SK-N-SH (cell line): ENCODE results near the gene KDELR1. TPM values are rescaled to one million over a fixed set of nuclear protein-coding genes. Genes with fewer than 3 reads are reported as not detected.

Experiments
- CTCF ChIA-PET: fragments of 300-600, 350-600 bp; formaldehyde crosslinking; extraction: SDS; loops from one replicate; lab custom pipeline; 2021; lab: Yijun Ruan, JAX
- POLR2A ChIA-PET: fragments of 350-600 bp; sonication (Branson Sonifier 250); formaldehyde crosslinking; extraction: SDS; loops from one replicate; lab custom pipeline; 2020; ENCODE audit warnings: antibody characterized with exemption, inconsistent platforms; lab: Yijun Ruan, JAX
- DNase-seq: peaks from one replicate; pipeline ENCODE4 v3.0.0; 2012
- H2AFZ ChIP-seq: fragments of 200-600 bp; sonication (generic); 2 replicates; pipeline ENCODE4 v1.8.1; 2016; ENCODE audit warnings: antibody characterized with exemption, mild to moderate bottlenecking, low read depth
- H3F3A ChIP-seq: fragments of 200-600 bp; sonication (generic); replicated peaks from 2 replicates; pipeline ENCODE3; 2016; ENCODE audit warnings: antibody characterized with exemption, mild to moderate bottlenecking; ENCODE audit not compliant: insufficient read depth
- H3K27ac ChIP-seq, 2 experiments: fragments of 200-500 bp in 1 of 2; fragments of 200-600 bp in 1 of 2; sonication (Bioruptor generic) in 1 of 2; sonication (generic), shearing (Covaris generic) in 1 of 2; 2 replicates each; pipeline versions ENCODE4 v1.5.1 to v1.6.1; 2014 to 2016; ENCODE audit warnings: low read depth in 2 of 2, inconsistent platforms in 1 of 2, low read length in 1 of 2, mild to moderate bottlenecking in 1 of 2, mixed read lengths in 1 of 2
- H3K27me3 ChIP-seq: fragments of 200-600 bp; sonication (generic), shearing (Covaris generic); 2 replicates; pipeline ENCODE4 v1.6.1; 2016; ENCODE audit warnings: mixed run types; ENCODE audit not compliant: insufficient read depth
- H3K36me3 ChIP-seq, 2 experiments: fragments of 200-500 bp in 1 of 2; fragments of 200-600 bp in 1 of 2; sonication (Bioruptor generic) in 1 of 2; sonication (generic) in 1 of 2; replicated peaks in 1 of 2; 2 replicates each; pipeline versions ENCODE3 to v1.5.1; 2014 to 2016; ENCODE audit warnings: low read length in 1 of 2, mild to moderate bottlenecking in 1 of 2; ENCODE audit not compliant: insufficient read depth in 2 of 2, control insufficient read depth in 1 of 2
- H3K4me1 ChIP-seq, 2 experiments: fragments of 200-500 bp in 1 of 2; fragments of 200-600 bp in 1 of 2; sonication (Bioruptor generic) in 1 of 2; sonication (generic), shearing (Covaris generic) in 1 of 2; 2 replicates each; pipeline versions ENCODE4 v1.5.1 to v1.6.1; 2014 to 2016; ENCODE audit warnings: low read depth in 1 of 2, low read length in 1 of 2, mixed run types in 1 of 2; ENCODE audit not compliant: insufficient read depth in 2 of 2, control insufficient read depth in 1 of 2
- H3K4me2 ChIP-seq: fragments of 200-600 bp; sonication (generic), shearing (Covaris generic); 2 replicates; pipeline ENCODE4 v1.6.1; 2017; ENCODE audit warnings: mixed run types
- H3K4me3 ChIP-seq, 2 experiments: fragments of 200-500 bp in 1 of 2; fragments of 200-600 bp in 1 of 2; sonication (Bioruptor generic) in 1 of 2; sonication (generic), shearing (Covaris generic) in 1 of 2; 2 replicates each; pipeline versions ENCODE4 v1.5.1 to v1.8.1; 2014 to 2016; ENCODE audit warnings: low read depth in 2 of 2, inconsistent platforms in 1 of 2, low read length in 1 of 2, mild to moderate bottlenecking in 1 of 2, mixed read lengths in 1 of 2, moderate library complexity in 1 of 2
- H3K79me2 ChIP-seq: fragments of 200-600 bp; sonication (generic); 2 replicates; pipeline ENCODE4 v1.8.1; 2017; ENCODE audit warnings: mild to moderate bottlenecking; ENCODE audit not compliant: insufficient read depth
- H3K9ac ChIP-seq: fragments of 200-600 bp; sonication (generic); 2 replicates; pipeline ENCODE4 v1.6.1; 2017; ENCODE audit warnings: mixed run types
- H3K9me2 ChIP-seq: fragments of 200-600 bp; sonication (generic); 2 replicates; pipeline ENCODE4 v1.6.1; 2017; ENCODE audit warnings: mixed run types
- H3K9me3 ChIP-seq: fragments of 200-600 bp; sonication (generic); 2 replicates; pipeline ENCODE4 v1.6.1; 2017; ENCODE audit warnings: mixed run types, mild to moderate bottlenecking, moderate library complexity
- H4K20me1 ChIP-seq: fragments of 200-600 bp; sonication (generic); 2 replicates; pipeline ENCODE4 v1.6.1; 2017; ENCODE audit warnings: mild to moderate bottlenecking, mixed run types; ENCODE audit not compliant: insufficient read depth
- CHD2 ChIP-seq: fragments of 150-350 bp; IDR thresholded peaks from 2 replicates; pipeline ENCODE4 v1.6.1; 2018; ENCODE audit warnings: low read length; ENCODE audit not compliant: partially characterized antibody
- ELF1 ChIP-seq: IDR thresholded peaks from 2 replicates; pipeline ENCODE4 v1.4.0; 2012
- FOSL2 ChIP-seq: IDR thresholded peaks from 2 replicates; pipeline ENCODE4 v1.4.0; 2012; ENCODE audit warnings: low read depth, mild to moderate bottlenecking, moderate library complexity, borderline replicate concordance
- FOXM1 ChIP-seq: IDR thresholded peaks from 2 replicates; pipeline ENCODE4 v1.4.0; 2012; ENCODE audit warnings: low read depth, mild to moderate bottlenecking
- GABPA ChIP-seq: IDR thresholded peaks from 2 replicates; pipeline ENCODE4 v1.4.0; 2012; ENCODE audit warnings: low read depth, mild to moderate bottlenecking
- GATA2 ChIP-seq: sonication (generic); formaldehyde crosslinking; IDR thresholded peaks from 2 replicates; pipeline ENCODE4 v1.5.0; 2020; ENCODE audit warnings: mild to moderate bottlenecking, missing genetic modification reagents
- JUND ChIP-seq: IDR thresholded peaks from 2 replicates; pipeline ENCODE4 v1.4.0; 2012
- MEF2A ChIP-seq: IDR thresholded peaks from 2 replicates; pipeline ENCODE4 v1.4.0; 2012; ENCODE audit warnings: low read depth, borderline replicate concordance
- MXI1 ChIP-seq: IDR thresholded peaks from 2 replicates; pipeline ENCODE4 v1.6.1; 2012; ENCODE audit warnings: mild to moderate bottlenecking, low read depth, low read length, improper control_type of control experiment
- NFIC ChIP-seq: IDR thresholded peaks from 2 replicates; pipeline ENCODE4 v1.4.0; 2012; ENCODE audit warnings: borderline replicate concordance
- NRF1 ChIP-seq: IDR thresholded peaks from 2 replicates; pipeline ENCODE4 v1.6.1; 2012; ENCODE audit warnings: low read depth, mild to moderate bottlenecking, low read length
- POLR2AphosphoS5 ChIP-seq: IDR thresholded peaks from 2 replicates; pipeline ENCODE4 v1.6.1; 2012; ENCODE audit warnings: low read depth, low read length
- RFX5 ChIP-seq: IDR thresholded peaks from 2 replicates; pipeline ENCODE4 v1.6.1; 2012; ENCODE audit warnings: mild to moderate bottlenecking, improper control_type of control experiment, low read length
- RXRA ChIP-seq: IDR thresholded peaks from 2 replicates; pipeline ENCODE4 v1.4.0; 2012; ENCODE audit warnings: low read depth, mild to moderate bottlenecking, borderline replicate concordance
- SIN3A ChIP-seq: IDR thresholded peaks from 2 replicates; pipeline ENCODE4 v1.6.1; 2012; ENCODE audit warnings: low read depth, mild to moderate bottlenecking, low read length, moderate library complexity, borderline replicate concordance
- TCF12 ChIP-seq: IDR thresholded peaks from 2 replicates; pipeline ENCODE4 v1.4.0; 2012
- TEAD4 ChIP-seq: IDR thresholded peaks from 2 replicates; pipeline ENCODE4 v1.4.0; 2012; ENCODE audit warnings: mild to moderate bottlenecking, borderline replicate concordance; ENCODE audit not compliant: insufficient read depth
- YY1 ChIP-seq: IDR thresholded peaks from 2 replicates; pipeline ENCODE4 v1.4.0; 2012; ENCODE audit warnings: low read depth, mild to moderate bottlenecking
- WGBS: methylation state at CpG from one replicate; pipeline ENCODE4 v1.1.6; 2017; ENCODE audit warnings: low lambda C conversion rate; 5-methylcytosine and 5-hydroxymethylcytosine counted together
- polyA plus RNA-seq, 3 experiments: library from polyadenylated mRNA; depleted of rRNA; stranded (reverse); fragments of >200 nt; gene quantifications; 2 replicates each; pipeline ENCODE4 v1.2.3, GENCODE V29; 2012
- TF ChIP-seq, protein P1 (sequence below): IDR thresholded peaks from 2 replicates; pipeline ENCODE4; 2012
- TF ChIP-seq, protein P2 (sequence below): IDR thresholded peaks from 2 replicates; pipeline ENCODE4 v1.4.0; 2012; ENCODE audit warnings: low read depth, borderline replicate concordance
- TF ChIP-seq, protein P3 (sequence below): IDR thresholded peaks from 2 replicates; pipeline ENCODE4 v1.4.0; 2012; ENCODE audit warnings: low read depth
- TF ChIP-seq, protein P4 (sequence below): fragments of 150-350 bp; IDR thresholded peaks from 2 replicates; pipeline ENCODE4 v1.6.1; 2017; ENCODE audit warnings: antibody characterized with exemption, low read length, low read depth, borderline replicate concordance
- TF ChIP-seq, protein P5 (sequence below): fragments of 150-350 bp; IDR thresholded peaks from 2 replicates; pipeline ENCODE4 v1.6.1; 2016; ENCODE audit warnings: mild to moderate bottlenecking, low read depth, low read length

Gene KDELR1
- polyA plus RNA-seq, 1 of the 3 experiments (the other 2 are of a cell fraction): 138 TPM

DNA sequence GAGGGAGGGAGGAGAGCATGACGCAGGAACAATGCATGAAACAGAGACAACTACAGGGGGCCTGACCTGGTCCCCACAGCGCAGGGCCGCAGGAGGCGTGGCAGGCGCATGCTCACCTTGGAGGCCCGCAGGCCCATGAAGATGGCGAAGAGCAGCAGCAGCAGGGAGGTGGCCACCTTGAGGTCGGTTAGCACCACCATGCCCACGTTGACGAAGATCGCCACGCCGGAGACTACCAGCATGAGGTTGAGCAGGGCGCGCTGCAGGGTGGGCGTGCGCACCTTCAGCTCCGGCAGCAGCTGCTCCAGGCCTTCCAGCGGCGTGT is 49.0 kb downstream of the KDELR1 start:
- Histone ChIP-seq H3K36me3 (no peaks in the 10 kb centered on the region), H3F3A (no peaks in the 10 kb centered on the region), H3K9me2 (no peaks in the 10 kb centered on the region), H2AFZ (no peak overlapping the region), H3K4me1 (no peaks in the 10 kb centered on the region), H3K27ac (no peak overlapping the region), H3K9me3 (no peaks in the 10 kb centered on the region), H3K79me2 (no peaks in the 10 kb centered on the region), H3K9ac (no peak overlapping the region), H3K4me2 (no peak overlapping the region), H3K27me3 (no peaks in the 10 kb centered on the region), H3K4me3 (no peak overlapping the region), H4K20me1 (no peaks in the 10 kb centered on the region)
- CTCF ChIA-PET: interaction anchor here (1.2 kb wide), 1 partner anchor 9 kb away, joined by 3 read pairs; no protein-coding TSS in a partner anchor
- TF ChIP-seq, protein P1, sequence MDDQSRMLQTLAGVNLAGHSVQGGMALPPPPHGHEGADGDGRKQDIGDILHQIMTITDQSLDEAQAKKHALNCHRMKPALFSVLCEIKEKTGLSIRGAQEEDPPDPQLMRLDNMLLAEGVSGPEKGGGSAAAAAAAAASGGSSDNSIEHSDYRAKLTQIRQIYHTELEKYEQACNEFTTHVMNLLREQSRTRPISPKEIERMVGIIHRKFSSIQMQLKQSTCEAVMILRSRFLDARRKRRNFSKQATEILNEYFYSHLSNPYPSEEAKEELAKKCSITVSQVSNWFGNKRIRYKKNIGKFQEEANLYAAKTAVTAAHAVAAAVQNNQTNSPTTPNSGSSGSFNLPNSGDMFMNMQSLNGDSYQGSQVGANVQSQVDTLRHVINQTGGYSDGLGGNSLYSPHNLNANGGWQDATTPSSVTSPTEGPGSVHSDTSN: no peak
- TF ChIP-seq RFX5 (no peak), YY1 (no peak), NRF1 (no peak), TCF12 (no peak), JUND (no peak), FOSL2 (no peak), CHD2 (no peak), MEF2A (no peak), TEAD4 (no peak)
- TF ChIP-seq, protein P2, sequence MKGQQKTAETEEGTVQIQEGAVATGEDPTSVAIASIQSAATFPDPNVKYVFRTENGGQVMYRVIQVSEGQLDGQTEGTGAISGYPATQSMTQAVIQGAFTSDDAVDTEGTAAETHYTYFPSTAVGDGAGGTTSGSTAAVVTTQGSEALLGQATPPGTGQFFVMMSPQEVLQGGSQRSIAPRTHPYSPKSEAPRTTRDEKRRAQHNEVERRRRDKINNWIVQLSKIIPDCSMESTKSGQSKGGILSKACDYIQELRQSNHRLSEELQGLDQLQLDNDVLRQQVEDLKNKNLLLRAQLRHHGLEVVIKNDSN: no peak
- WGBS: 96% methylated on average over 9 of the region's 20 CpGs
- DNase-seq: no peak
- POLR2A ChIA-PET: no interaction called here

DNA sequence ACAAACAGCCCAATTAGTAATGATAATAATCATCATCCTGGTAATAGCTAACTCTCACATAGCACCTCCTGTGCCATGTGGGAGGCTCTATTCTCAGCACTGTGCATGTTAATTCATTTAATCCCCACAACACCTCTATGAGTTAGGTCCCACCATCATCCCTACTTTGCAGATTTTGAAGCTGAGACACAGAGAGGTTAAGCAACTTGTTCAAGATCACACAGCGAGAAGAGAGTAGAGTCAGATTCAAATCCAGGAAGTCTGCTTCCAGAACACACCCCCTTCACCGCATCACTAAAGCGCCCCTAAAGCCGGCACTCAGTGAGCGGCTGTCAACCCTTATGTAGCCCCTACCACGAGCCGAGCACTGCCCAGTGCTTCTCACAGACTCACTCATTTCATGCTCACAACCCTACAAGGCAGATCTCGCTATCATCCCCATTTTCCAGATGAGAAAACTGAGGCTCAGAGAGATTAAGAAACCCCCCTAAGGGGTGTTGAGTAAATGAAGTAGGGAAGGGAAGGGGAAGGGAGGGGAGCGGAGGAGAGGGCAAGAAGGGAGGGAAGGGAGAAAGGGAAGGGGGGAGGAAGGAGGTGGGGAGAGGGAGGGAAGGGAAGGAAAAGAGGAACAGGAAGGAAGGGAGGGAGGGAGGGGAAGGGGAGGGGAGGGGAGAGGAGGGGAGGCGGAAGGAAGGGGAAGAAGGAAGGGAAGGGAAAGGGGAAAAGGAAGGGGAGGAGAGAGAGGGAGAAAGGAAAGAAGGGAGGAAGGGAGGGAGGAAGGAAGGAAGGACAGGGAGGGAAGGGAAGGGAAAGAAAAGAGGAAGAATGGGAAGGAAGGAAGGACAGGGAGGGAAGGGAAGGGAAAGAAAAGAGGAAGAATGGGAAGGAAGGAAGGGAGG is 49.6 kb downstream of the KDELR1 start:
- H3K36me3 ChIP-seq: no peaks in the 10 kb centered on the region
- H3K9me2 ChIP-seq: no peaks in the 10 kb centered on the region
- no peak overlapping the region for H2AFZ ChIP-seq
- H3F3A ChIP-seq: no peaks in the 10 kb centered on the region
- no peaks in the 10 kb centered on the region for H3K9me3 ChIP-seq
- H3K27me3 ChIP-seq: no peaks in the 10 kb centered on the region
- no peaks in the 10 kb centered on the region for H3K4me1 ChIP-seq
- no peak for DNase-seq
- H3K4me3 ChIP-seq: no peak overlapping the region
- H3K79me2 ChIP-seq: no peaks in the 10 kb centered on the region
- no peak for TF ChIP-seq ELF1
- TF ChIP-seq GATA2: no peak
- no peak for TF ChIP-seq MXI1
- no peak for TF ChIP-seq RFX5
- TF ChIP-seq NFIC: no peak
- no peak for TF ChIP-seq NRF1
- TF ChIP-seq FOXM1: no peak
- TF ChIP-seq TEAD4: no peak
- TF ChIP-seq, protein P3, sequence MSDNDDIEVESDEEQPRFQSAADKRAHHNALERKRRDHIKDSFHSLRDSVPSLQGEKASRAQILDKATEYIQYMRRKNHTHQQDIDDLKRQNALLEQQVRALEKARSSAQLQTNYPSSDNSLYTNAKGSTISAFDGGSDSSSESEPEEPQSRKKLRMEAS: no peak
- TF ChIP-seq POLR2AphosphoS5: no peak
- TF ChIP-seq TCF12: no peak
- TF ChIP-seq MEF2A: no peak
- TF ChIP-seq RXRA: no peak
- TF ChIP-seq, protein P4, sequence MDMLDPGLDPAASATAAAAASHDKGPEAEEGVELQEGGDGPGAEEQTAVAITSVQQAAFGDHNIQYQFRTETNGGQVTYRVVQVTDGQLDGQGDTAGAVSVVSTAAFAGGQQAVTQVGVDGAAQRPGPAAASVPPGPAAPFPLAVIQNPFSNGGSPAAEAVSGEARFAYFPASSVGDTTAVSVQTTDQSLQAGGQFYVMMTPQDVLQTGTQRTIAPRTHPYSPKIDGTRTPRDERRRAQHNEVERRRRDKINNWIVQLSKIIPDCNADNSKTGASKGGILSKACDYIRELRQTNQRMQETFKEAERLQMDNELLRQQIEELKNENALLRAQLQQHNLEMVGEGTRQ: no peak
- TF ChIP-seq SIN3A: no peak
- TF ChIP-seq YY1: no peak
- TF ChIP-seq GABPA: no peak
- TF ChIP-seq, protein P5, sequence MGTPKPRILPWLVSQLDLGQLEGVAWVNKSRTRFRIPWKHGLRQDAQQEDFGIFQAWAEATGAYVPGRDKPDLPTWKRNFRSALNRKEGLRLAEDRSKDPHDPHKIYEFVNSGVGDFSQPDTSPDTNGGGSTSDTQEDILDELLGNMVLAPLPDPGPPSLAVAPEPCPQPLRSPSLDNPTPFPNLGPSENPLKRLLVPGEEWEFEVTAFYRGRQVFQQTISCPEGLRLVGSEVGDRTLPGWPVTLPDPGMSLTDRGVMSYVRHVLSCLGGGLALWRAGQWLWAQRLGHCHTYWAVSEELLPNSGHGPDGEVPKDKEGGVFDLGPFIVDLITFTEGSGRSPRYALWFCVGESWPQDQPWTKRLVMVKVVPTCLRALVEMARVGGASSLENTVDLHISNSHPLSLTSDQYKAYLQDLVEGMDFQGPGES: no peak
- TF ChIP-seq, all 33 proteins: peak for 0
- WGBS: 94% methylated on average over 10 of the region's 10 CpGs
- H3K4me2 ChIP-seq: no peak overlapping the region
- no peak overlapping the region for H3K9ac ChIP-seq
- POLR2A ChIA-PET: no interaction called here
- H4K20me1 ChIP-seq: no peaks in the 10 kb centered on the region
- H3K27ac ChIP-seq: no peak overlapping the region
- CTCF ChIA-PET: interaction anchor here (0.5 to 3.7 kb wide), 7 partner anchors 9 to 267 kb away, joined by 3 to 14 read pairs (median 3); partner anchors contain the start of gene KDELR1
